ENCODE measurements around the gene KRTAP10-10.

Gene KRTAP10-10

DNA sequence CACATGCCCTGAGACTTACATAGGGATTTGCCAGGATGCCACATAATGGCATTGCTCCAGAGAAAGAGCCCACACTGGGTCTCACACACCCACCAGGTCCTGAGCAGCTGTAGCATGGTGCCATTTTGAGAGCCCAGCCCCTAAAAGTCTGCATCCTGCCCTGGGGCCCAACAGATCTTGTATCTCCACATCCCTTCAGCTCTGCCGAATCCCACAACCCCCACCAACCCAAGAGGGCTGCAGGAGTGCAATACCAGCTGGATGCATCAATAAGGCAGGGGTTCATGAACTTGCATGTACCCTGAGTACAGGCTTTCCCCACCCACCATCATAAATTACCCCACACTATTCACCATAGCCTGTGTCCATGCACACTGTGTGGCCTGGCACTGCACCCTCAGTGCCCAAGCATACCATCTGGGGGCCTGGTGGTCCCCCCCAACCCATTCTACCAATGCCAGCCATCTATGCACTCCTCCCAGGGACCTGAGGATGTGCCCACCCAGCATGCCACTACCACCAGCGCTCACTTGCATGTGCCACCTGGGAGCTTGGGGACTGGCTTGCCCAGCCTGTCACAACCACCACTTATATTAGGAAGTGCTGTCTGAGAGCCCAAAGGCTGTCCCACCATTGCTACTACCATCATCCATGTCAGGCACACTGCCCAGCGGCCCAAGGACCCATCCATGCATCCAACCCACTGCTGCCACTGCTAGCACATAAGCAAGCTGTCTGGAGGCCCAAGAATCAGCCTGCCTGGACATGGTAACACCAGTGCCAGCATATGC is 33.7 kb downstream of the KRTAP10-10 start:
- H3K9me3 ChIP-seq: peaks cover 4 to 32% (median 18%) of the 10 kb centered on the region in 3 donors
- intact Hi-C loops (cut with DNase I; ENCODE audit: low total_unique reads): no loop called here

DNA sequence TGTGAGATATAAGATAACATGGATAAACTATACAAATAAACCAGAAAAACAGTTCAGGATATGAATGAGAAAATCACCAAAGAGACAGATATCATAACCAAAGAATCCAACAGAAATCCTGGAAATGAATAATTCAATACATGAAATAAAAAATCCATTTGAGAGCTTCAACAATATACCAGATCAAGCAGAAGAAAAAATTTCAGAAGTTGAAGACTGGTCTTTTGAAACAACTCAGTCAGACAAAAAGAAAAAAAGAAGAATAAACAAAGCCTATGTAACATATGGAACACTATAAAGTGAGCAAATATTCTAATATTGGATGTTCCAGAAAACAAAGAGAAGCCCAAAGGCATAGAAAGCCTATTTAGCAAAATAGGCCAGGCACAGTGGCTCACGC is 34.8 kb downstream of the KRTAP10-10 start:
- TF ChIP-seq, protein P1, sequence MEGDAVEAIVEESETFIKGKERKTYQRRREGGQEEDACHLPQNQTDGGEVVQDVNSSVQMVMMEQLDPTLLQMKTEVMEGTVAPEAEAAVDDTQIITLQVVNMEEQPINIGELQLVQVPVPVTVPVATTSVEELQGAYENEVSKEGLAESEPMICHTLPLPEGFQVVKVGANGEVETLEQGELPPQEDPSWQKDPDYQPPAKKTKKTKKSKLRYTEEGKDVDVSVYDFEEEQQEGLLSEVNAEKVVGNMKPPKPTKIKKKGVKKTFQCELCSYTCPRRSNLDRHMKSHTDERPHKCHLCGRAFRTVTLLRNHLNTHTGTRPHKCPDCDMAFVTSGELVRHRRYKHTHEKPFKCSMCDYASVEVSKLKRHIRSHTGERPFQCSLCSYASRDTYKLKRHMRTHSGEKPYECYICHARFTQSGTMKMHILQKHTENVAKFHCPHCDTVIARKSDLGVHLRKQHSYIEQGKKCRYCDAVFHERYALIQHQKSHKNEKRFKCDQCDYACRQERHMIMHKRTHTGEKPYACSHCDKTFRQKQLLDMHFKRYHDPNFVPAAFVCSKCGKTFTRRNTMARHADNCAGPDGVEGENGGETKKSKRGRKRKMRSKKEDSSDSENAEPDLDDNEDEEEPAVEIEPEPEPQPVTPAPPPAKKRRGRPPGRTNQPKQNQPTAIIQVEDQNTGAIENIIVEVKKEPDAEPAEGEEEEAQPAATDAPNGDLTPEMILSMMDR (IDR thresholded peaks at IDR 0.05): no peak
- H3K27me3 ChIP-seq: no peaks in the 10 kb centered on the region
- intact Hi-C loops (cut with DNase I; ENCODE audit: low total_unique reads): no loop called here
- no peak overlapping the region for H3K4me3 ChIP-seq
- no peak for DNase-seq
- H3K9me3 ChIP-seq: peaks cover 4 to 32% (median 18%) of the 10 kb centered on the region in 3 donors
- no peak overlapping the region for H3K27ac ChIP-seq
- no peaks in the 10 kb centered on the region for H3K36me3 ChIP-seq
- H3K4me1 ChIP-seq: no peaks in the 10 kb centered on the region

More for the DNA sequence above, 33.7 kb downstream of the KRTAP10-10 start:
- TF ChIP-seq, protein P1 (IDR thresholded peaks at IDR 0.05): no peak
- no peak overlapping the region for H3K27ac ChIP-seq
- H3K4me1 ChIP-seq: no peaks in the 10 kb centered on the region
- peak in 1 of 2 donors; percentile 40 for DNase-seq
- no peaks in the 10 kb centered on the region for H3K36me3 ChIP-seq
- no peaks in the 10 kb centered on the region for H3K27me3 ChIP-seq
- H3K4me3 ChIP-seq: no peak overlapping the region

DNA sequence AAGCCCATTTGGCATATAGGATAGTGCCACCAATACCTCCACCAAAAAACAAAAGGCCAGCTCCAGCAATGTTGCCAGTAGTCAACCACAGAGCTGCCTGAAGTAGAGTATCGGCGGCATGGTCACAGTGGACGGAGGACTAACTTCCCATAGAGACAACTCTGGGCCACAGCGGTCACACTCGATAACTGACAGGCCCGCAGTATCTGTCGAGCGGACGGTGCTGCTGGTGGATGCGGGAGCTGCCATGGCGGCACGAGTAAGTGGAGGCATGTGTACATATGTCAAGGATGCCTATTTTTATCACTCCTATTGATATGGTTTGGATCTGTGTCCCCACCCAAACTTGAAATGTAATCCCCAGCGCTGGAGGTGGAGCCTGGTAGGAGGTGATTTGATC is 40.7 kb downstream of the KRTAP10-10 start:
- Histone ChIP-seq H3K27ac (no peak overlapping the region), H3K36me3 (no peaks in the 10 kb centered on the region), H3K4me1 (no peaks in the 10 kb centered on the region), H3K27me3 (peaks cover 0 to 5% of the 10 kb centered on the region in 2 donors), H3K9me3 (peaks cover 0 to 10% (median 0%) of the 10 kb centered on the region in 3 donors), H3K4me3 (no peak overlapping the region)
- TF ChIP-seq, protein P1 (IDR thresholded peaks at IDR 0.05): no peak
- peak in 1 of 2 donors; percentile 44 for DNase-seq
- intact Hi-C loops (cut with DNase I; ENCODE audit: low total_unique reads): no loop called here

DNA sequence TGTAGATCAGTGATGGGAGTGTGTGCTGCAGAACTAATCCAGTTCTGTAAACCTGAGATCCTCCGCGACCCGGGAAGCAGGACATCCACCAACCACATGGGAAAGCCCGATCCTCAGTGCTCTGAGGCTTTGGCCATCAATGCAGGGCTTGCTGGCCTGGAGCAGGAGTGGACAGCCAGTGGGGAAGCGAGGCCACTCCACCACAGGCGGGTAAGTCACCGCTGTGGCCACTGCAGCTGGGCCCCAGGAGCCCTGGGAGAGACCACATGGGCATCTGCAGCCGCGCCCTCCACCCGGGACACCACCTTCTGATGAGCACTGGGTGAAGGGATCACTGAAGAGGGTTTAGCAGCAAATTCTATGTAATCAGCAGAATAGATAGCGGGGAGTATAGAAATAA is 44.0 kb downstream of the KRTAP10-10 start:
- DNase-seq: no peak
- Histone ChIP-seq H3K36me3 (no peaks in the 10 kb centered on the region), H3K27ac (no peak overlapping the region), H3K27me3 (peaks cover 0 to 7% of the 10 kb centered on the region in 2 donors), H3K9me3 (no peaks in the 10 kb centered on the region), H3K4me3 (no peak overlapping the region), H3K4me1 (no peaks in the 10 kb centered on the region)
- TF ChIP-seq, protein P1 (IDR thresholded peaks at IDR 0.05): no peak
- intact Hi-C loops (cut with DNase I; ENCODE audit: low total_unique reads): no loop called here

DNA sequence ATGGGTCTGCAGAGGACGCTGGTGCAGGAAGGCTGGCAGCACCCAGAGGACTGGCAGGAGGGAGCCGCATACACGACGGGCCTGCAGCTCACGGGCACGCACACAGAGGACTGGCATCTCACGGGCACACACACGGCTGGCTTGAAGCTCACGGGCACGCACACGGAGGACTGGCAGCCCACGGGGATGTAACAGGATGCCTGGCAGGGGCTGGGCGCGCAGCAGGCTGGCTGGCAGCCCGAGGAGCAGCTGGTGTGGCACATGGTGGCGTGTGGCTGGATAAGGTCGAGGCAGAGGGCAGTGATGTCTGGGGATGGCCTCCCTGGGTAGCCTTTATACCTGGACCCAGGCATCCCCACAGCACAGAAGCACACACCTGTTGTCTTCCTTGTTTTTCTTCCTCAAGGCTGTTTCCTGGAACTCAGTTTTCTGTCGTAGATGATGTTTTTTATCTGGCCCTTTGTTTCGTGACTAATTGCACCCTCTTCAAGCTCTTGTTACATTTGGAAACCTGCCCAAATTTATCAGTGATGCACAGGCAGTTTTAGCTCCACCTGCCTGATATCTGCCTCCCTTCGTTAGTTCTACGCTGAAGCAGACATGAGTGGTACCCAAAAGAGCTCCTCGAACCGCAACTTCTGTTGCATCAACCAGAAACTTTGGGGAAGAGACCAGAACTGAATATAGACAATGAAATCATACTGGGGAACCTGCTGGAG is 44.9 kb downstream of the KRTAP10-10 start, which contains the start of gene KRTAP12-1:
Gene KRTAP12-1 (minus strand): TSS at position 303 of the 719 bp plus-strand sequence. CDS start 40 bp downstream, at position 263.
- intact Hi-C loops (cut with DNase I; ENCODE audit: low total_unique reads): no loop called here
- H3K27me3 ChIP-seq: peaks cover 0 to 15% of the 10 kb centered on the region in 2 donors

More for the DNA sequence above, 44.9 kb downstream of the KRTAP10-10 start, which contains the start of gene KRTAP12-1:
- Histone ChIP-seq H3K4me1 (no peaks in the 10 kb centered on the region), H3K36me3 (no peaks in the 10 kb centered on the region), H3K9me3 (no peaks in the 10 kb centered on the region), H3K4me3 (no peak within 1 kb of the TSS), H3K27ac (no peak within 1 kb of the TSS)
- peak in 1 of 2 donors; percentile 51 for DNase-seq
- TF ChIP-seq, protein P1 (IDR thresholded peaks at IDR 0.05): no peak

Data from tibial artery (tissue), 4 donors.